ENCODE results near the gene NR6A1.

DNA sequence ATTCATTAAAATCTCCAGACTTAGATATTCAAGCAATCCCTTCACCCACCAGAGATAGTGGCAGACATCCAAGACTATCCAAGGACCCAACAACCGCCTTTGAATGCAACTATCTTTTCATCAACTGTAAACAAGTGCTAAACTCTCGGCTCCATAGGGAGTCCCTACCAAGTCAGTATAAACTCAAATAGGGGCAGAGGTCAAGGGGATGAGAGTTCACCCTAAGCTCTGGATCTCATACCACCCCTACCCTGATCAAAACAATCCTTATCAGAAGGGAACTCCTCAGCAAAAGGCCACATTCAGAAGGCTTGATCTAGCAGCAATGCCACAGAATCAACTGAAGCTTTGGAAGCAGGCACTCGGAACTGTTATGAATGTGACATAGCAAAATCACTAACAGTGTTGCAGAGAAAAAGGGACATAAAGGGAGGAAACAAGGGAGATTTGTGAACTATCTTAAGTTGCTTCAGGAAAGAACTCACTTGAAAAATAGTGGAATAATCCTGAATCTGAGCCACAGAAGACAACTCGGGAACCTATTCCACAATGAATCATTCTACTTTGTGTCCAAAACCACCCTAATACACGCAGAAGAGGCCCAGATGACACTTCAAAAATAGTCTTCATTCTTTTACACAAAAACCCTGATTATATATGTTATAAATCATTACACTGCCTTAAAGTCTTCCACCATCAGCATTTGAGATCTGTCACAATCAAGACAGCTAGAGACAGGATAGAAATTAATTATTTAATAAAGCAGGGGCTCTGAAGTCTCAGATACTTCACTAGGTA lies 49.8 kb downstream of the NR6A1 start:
- TF ChIP-seq POLR2A (IDR thresholded peaks at IDR 0.05; ENCODE audit: low read depth, low read length) (no peak), TAF1 (IDR thresholded peaks at IDR 0.05; ENCODE audit: borderline replicate concordance, low read depth, low read length) (no peak), POLR2AphosphoS5 (IDR thresholded peaks at IDR 0.05; ENCODE audit: low read depth, low read length) (no peak)

Measured in GM12892 (cell line).